GM23338 (cell line): ENCODE results near the gene MAPT. TPM values are rescaled to one million over a fixed set of nuclear protein-coding genes. Genes with fewer than 3 reads are reported as not detected.

Experiments
- CREB1 ChIP-seq: fragments of 250-450 bp; sonication (Bioruptor Pico); IDR thresholded peaks from 2 replicates; pipeline ENCODE4 v1.5.0; 2020; ENCODE audit warnings: low read depth, mild to moderate bottlenecking, moderate library complexity
- CTCF ChIP-seq, 2 experiments: fragments of 200-600 bp in 1 of 2; sonication (generic) in 1 of 2; conservative IDR thresholded peaks; 2 replicates each; pipeline versions ENCODE4 v1.5.1 to v1.6.1; 2016 to 2017; ENCODE audit warnings: antibody characterized with exemption in 2 of 2, low read depth in 2 of 2, mild to moderate bottlenecking in 2 of 2, moderate library complexity in 1 of 2
- JUNB ChIP-seq: IDR thresholded peaks from one replicate; pipeline ENCODE4 v1.6.1; 2016; ENCODE audit warnings: antibody characterized with exemption; ENCODE audit not compliant: unreplicated experiment
- NANOG ChIP-seq: IDR thresholded peaks from 2 replicates; pipeline ENCODE4 v1.6.1; 2016; ENCODE audit warnings: antibody characterized with exemption, borderline replicate concordance
- POLR2AphosphoS5 ChIP-seq: IDR thresholded peaks from 2 replicates; pipeline ENCODE4 v1.6.1; 2016; ENCODE audit warnings: antibody characterized with exemption, low read depth
- REST ChIP-seq: IDR thresholded peaks from one replicate; pipeline ENCODE4 v1.6.1; 2018; ENCODE audit warnings: antibody characterized with exemption; ENCODE audit not compliant: unreplicated experiment
- ZNF462 ChIP-seq: fragments of 250-450 bp; sonication (Bioruptor Pico); IDR thresholded peaks from 2 replicates; pipeline ENCODE4 v1.5.0; 2020; ENCODE audit warnings: mild to moderate bottlenecking, moderate library complexity
- polyA plus RNA-seq: library from polyadenylated mRNA; unstranded; fragments of >200 nt; fragmentation: Nextera tagmentation; extraction: Ambion mirVana; gene quantifications from 2 replicates; pipeline ENCODE4 v1.2.1, GENCODE V29; 2016
- total RNA-seq: library from RNA; depleted of rRNA; stranded (reverse); fragments of >200 nt; shearing (Covaris generic); gene quantifications from 2 replicates; pipeline ENCODE4 v1.2.3, GENCODE V29; 2014

The MAPT gene
- total and polyA plus RNA-seq, 2 experiments from 2014 or later, result 1.1 to 2.1 TPM

- TF ChIP-seq ZNF462 (CRISPR knock-in tag), result no peak
- no peak for TF ChIP-seq NANOG
- TF ChIP-seq CTCF (conservative IDR thresholded peaks at IDR 0.05; ENCODE audit: low read depth in 2 of 2), result no peak
- no peak for TF ChIP-seq POLR2AphosphoS5
- TF ChIP-seq CREB1 (CRISPR knock-in tag), result no peak
- TF ChIP-seq JUNB, result no peak
- TF ChIP-seq REST, result no peak
These were observed 159.7 kb downstream of the MAPT start (continued) for GRCh38 chr17:46053911-46054534.
